Measurements from ENCODE around the gene PTMA. TPM values are rescaled to one million over a fixed set of nuclear protein-coding genes. Genes with fewer than 3 reads are reported as not detected.

The PTMA gene
- total and polyA plus RNA-seq, 5 experiments from 2014 or later = 1,008 to 2,224 (median 1,851) TPM

DNA sequence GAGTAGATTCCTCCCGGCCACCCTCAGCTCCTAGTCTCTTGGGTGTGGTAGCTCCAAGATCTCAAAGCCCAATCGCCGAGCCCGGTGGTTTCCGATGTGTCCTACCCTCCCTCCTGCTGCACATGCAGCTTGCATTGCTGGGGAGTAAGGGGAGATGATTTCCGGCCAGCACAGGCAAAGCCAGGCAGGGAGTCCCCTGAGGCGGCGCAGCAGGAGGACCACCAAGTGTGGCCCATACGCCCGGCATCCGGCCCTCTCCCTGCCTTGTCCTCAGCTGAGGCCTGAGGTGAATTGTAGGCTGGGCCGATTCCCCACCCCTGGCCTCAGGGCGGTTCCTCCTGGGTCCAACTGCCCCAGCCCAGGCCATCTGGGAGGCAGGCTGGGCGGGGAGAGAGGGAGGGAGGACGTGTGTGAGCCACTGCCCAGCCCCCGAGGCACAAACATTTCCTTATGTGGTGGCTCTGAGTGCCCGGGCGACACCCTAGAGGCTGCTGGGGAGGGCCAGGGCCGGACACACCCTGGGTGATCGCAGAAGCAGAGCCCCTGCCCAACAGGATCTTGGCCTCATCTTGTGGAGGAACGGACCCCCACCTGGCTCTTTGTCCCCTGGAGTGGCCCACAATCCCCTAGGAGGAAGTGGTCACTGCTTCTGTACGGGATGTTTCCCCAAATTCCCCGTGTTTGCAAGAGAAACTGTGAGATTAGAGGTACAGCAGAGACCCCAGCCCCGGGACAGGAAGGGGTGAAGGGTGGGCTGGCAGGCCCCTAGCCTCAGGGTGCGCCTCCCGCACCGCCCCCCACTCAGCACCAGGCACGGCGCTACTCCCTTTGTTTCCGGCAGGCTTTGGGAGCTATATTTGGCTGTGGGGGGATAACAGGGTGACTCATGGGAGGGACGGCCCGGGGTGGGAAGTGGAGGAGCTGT lies 41.9 kb upstream of the PTMA start:
- POLR2A ChIA-PET = interaction anchor here (0.6 to 6.1 kb wide), 7 partner anchors 9 to 48 kb away, joined by 3 to 44 read pairs (median 3); partner anchors contain the start of gene PTMA
- DNase-seq (no peak), ATAC-seq (no peak)
- Mint-ChIP-seq H3K27ac (peak overlapping the region in 2 of 10 donors; percentile 68 to 70), H3K27me3 (no peaks in the 10 kb centered on the region), H3K4me1 (peaks cover 6 to 55% (median 14%) of the 10 kb centered on the region in 4 donors), H3K9me3 (no peaks in the 10 kb centered on the region), H3K4me3 (peak overlapping the region in 2 of 10 donors; percentile 18 to 76), H3K36me3 (peaks cover 0 to under 1% (median 0%) of the 10 kb centered on the region in 3 donors)

GRCh38 chr2:231667096-231667427 lies 41.3 kb upstream of the PTMA start:
- H3K36me3 Mint-ChIP-seq = no peaks in the 10 kb centered on the region
- no peak for ATAC-seq

GRCh38 chr2:231667496-231667895 lies 40.8 kb upstream of the PTMA start:
- Mint-ChIP-seq H3K4me1 (peaks cover 5 to 56% (median 10%) of the 10 kb centered on the region in 4 donors), H3K27ac (peak overlapping the region in 2 of 10 donors; percentile 46 to 70), H3K9me3 (no peaks in the 10 kb centered on the region), H3K27me3 (no peaks in the 10 kb centered on the region), H3K4me3 (peak overlapping the region in 1 of 10 donors; percentile 36), H3K36me3 (no peaks in the 10 kb centered on the region)
- DNase-seq (no peak), ATAC-seq (no peak)
- POLR2A ChIA-PET = interaction anchor here (0.9 to 1.1 kb wide), 3 partner anchors 8 to 47 kb away, joined by 3 to 4 read pairs (median 4); partner anchors contain the start of gene PTMA

More at GRCh38 chr2:231667096-231667427, 41.3 kb upstream of the PTMA start:
- no peaks in the 10 kb centered on the region for H3K9me3 Mint-ChIP-seq
- POLR2A ChIA-PET = interaction anchor here (0.9 to 1.1 kb wide), 3 partner anchors 9 to 48 kb away, joined by 3 to 4 read pairs (median 4); partner anchors contain the start of gene PTMA
- peak overlapping the region in 1 of 10 donors; percentile 76 for H3K4me3 Mint-ChIP-seq
- no peak for DNase-seq
- no peaks in the 10 kb centered on the region for H3K27me3 Mint-ChIP-seq
- H3K4me1 Mint-ChIP-seq = peaks cover 5 to 55% (median 11%) of the 10 kb centered on the region in 4 donors
- H3K27ac Mint-ChIP-seq = peak overlapping the region in 2 of 10 donors; percentile 46 to 70

GRCh38 chr2:231668981-231669380 lies 39.3 kb upstream of the PTMA start:
- H3K4me1 Mint-ChIP-seq = peaks cover 0 to 52% (median 3%) of the 10 kb centered on the region in 4 donors

GRCh38 chr2:231671270-231672050 lies 36.9 kb upstream of the PTMA start:
- Mint-ChIP-seq H3K4me1 (peaks cover 0 to 58% (median 3%) of the 10 kb centered on the region in 4 donors), H3K36me3 (no peaks in the 10 kb centered on the region), H3K4me3 (peak overlapping the region in 1 of 10 donors; percentile 72), H3K9me3 (no peaks in the 10 kb centered on the region), H3K27ac (peak overlapping the region in 2 of 10 donors; percentile 66 to 71), H3K27me3 (no peaks in the 10 kb centered on the region)
- POLR2A ChIA-PET = interaction anchor here (0.5 to 7.4 kb wide), 5 partner anchors 10 to 58 kb away, joined by 4 to 107 read pairs (median 33); partner anchors contain the start of gene PTMA
- no peak for DNase-seq
- ATAC-seq = peak in 1 of 2 donors; percentile 9

More at GRCh38 chr2:231668981-231669380, 39.3 kb upstream of the PTMA start:
- Mint-ChIP-seq H3K27ac (peak overlapping the region in 3 of 10 donors; percentile 8 to 62 (median 40)), H3K27me3 (no peaks in the 10 kb centered on the region), H3K36me3 (no peaks in the 10 kb centered on the region), H3K9me3 (no peaks in the 10 kb centered on the region), H3K4me3 (no peak overlapping the region)
- ATAC-seq = no peak
- DNase-seq = no peak
- POLR2A ChIA-PET = interaction anchor here (0.6 kb wide), 1 partner anchor 24 kb away, joined by 6 read pairs; no protein-coding TSS in a partner anchor

DNA sequence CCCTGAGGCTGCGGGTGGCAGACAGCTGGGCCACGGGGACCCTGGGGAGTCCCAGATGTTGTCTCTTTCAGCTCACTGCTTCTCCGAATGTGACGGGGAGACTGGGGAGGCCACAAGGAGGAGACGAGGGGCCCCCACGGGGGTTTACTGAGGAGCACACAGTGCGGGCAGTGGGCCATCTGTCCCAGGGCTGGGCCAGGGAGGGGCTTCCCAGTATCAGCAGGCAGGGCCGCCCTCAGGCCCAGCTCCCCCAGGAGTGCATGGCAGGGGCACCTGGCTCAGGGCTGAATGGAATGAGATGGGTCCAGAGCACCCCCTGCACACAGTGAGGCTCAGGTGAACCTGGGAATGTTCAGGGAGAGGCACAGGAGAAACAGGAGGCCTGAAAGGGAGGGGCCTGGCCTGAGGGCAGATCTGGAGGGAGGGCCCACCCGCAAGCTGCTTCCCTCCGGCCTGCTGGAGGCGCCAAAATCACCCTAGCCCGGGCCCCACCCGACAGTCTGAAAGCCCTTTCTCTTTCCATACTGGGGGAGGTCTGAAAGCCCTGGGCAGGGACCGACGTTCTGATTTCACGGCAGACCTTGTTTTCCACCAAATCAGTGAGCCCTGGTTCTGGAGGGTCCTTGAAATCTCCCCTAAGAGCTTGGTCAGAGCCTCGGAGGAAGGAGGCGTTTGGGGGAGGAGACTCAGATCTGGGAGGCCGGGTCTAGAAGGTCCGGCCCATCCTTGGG lies 35.5 kb upstream of the PTMA start:
- Mint-ChIP-seq H3K27me3 (no peaks in the 10 kb centered on the region), H3K36me3 (no peaks in the 10 kb centered on the region), H3K9me3 (no peaks in the 10 kb centered on the region), H3K4me3 (peak overlapping the region in 1 of 10 donors; percentile 53), H3K27ac (peak overlapping the region in 2 of 10 donors; percentile 66 to 74), H3K4me1 (peaks cover 3 to 55% (median 6%) of the 10 kb centered on the region in 4 donors)
- peak in 2 of 10 donors; percentile 55 to 77 for DNase-seq
- ATAC-seq = peak in 1 of 2 donors; percentile 44
- POLR2A ChIA-PET = interaction anchor here (2.9 to 7.4 kb wide), 4 partner anchors 11 to 59 kb away, joined by 19 to 107 read pairs (median 44); partner anchors contain the start of gene PTMA

- Mint-ChIP-seq H3K27ac (peak overlapping the region in 2 of 10 donors; percentile 59 to 66), H3K4me1 (peaks cover 3 to 55% (median 8%) of the 10 kb centered on the region in 4 donors), H3K4me3 (no peak overlapping the region), H3K27me3 (no peaks in the 10 kb centered on the region), H3K36me3 (no peaks in the 10 kb centered on the region), H3K9me3 (no peaks in the 10 kb centered on the region)
- DNase-seq (no peak), ATAC-seq (no peak)
- POLR2A ChIA-PET = interaction anchor here (2.9 to 7.4 kb wide), 4 partner anchors 11 to 60 kb away, joined by 19 to 107 read pairs (median 44); partner anchors contain the start of gene PTMA
Measured at GRCh38 chr2:231673348-231673770, 35.0 kb upstream of the PTMA start.

- H3K9me3 Mint-ChIP-seq = no peaks in the 10 kb centered on the region
- POLR2A ChIA-PET = interaction anchor here (1.0 to 7.4 kb wide), 6 partner anchors 13 to 70 kb away, joined by 3 to 107 read pairs (median 34); partner anchors contain the start of gene PTMA
- H3K4me3 Mint-ChIP-seq = peak overlapping the region in 1 of 10 donors; percentile 20
- peaks cover 0 to 2% (median under 1%) of the 10 kb centered on the region in 5 donors for H3K27me3 Mint-ChIP-seq
- H3K27ac Mint-ChIP-seq = peak overlapping the region in 2 of 10 donors; percentile 46 to 61
- peak; percentile 26 to 79 (median 47) for DNase-seq
- ATAC-seq = peak; percentile 60 to 67
- H3K4me1 Mint-ChIP-seq = peaks cover 3 to 44% (median 8%) of the 10 kb centered on the region in 4 donors
- H3K36me3 Mint-ChIP-seq = no peaks in the 10 kb centered on the region
Measured at GRCh38 chr2:231674587-231675338, 33.6 kb upstream of the PTMA start.

DNA sequence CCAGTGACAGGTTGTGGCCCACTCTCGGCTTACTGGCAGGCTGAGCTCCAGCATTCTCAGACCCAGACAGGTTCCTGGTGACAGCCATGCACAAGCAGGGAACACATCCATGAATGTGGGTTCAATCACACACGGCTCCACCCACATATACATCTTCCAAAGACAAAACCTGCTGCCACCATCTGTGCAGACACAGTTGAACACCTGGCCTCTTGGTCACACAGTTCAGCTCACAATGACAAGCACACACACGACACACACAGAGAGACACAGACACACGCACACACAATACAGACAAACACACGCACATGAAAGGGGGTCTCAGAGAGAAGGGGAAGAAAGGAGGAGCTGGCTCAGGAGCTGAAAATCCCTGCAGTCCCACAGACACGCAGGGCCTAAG lies 32.1 kb upstream of the PTMA start:
- Mint-ChIP-seq H3K36me3 (no peaks in the 10 kb centered on the region), H3K27ac (peak overlapping the region in 1 of 10 donors; percentile 61), H3K27me3 (peaks cover 0 to 9% (median 5%) of the 10 kb centered on the region in 5 donors), H3K4me1 (peaks cover 3 to 38% (median 7%) of the 10 kb centered on the region in 4 donors), H3K4me3 (no peak overlapping the region), H3K9me3 (no peaks in the 10 kb centered on the region)
- ATAC-seq (no peak), DNase-seq (no peak)
- POLR2A ChIA-PET = interaction anchor here (0.6 to 7.4 kb wide), 8 partner anchors 9 to 64 kb away, joined by 4 to 107 read pairs (median 16); partner anchors contain the start of gene PTMA

DNA sequence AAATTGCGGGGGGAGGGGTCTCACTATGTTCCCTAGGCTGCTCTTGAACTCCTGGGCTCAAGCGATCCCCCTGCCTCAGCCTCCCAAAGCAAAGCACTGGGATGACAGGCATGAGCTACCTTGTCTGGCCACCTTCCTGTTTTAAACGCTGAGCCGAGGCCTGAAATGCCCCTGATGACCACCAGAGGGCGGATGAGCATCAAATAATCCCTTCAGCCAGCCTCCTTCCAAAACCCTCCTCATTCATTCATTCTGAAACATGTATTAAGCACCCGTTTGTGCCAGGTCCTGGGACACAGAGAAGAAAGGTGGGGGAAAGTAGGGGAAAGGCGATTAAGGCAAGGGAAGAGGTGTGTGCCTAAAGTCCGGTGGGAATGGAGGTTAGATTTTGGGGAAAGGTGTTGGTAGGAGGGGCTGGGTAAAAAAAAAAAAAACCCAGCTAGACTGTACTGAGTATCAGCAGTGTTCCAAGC lies 30.7 kb upstream of the PTMA start:
- H3K4me3 Mint-ChIP-seq = peak overlapping the region in 1 of 10 donors; percentile 2

More for the DNA sequence above, 30.7 kb upstream of the PTMA start:
- Mint-ChIP-seq H3K36me3 (no peaks in the 10 kb centered on the region), H3K9me3 (no peaks in the 10 kb centered on the region), H3K27me3 (peaks cover 4 to 24% (median 18%) of the 10 kb centered on the region in 5 donors), H3K4me1 (peaks cover 3 to 42% (median 9%) of the 10 kb centered on the region in 4 donors), H3K27ac (peak overlapping the region in 4 of 10 donors; percentile 1 to 59 (median 43))
- DNase-seq (peak; percentile 64 to 91 (median 84)), ATAC-seq (peak; percentile 81 to 85)
- POLR2A ChIA-PET = interaction anchor here (0.7 to 7.4 kb wide), 10 partner anchors 11 to 1350 kb away, joined by 3 to 107 read pairs (median 6); partner anchors contain the start of gene PTMA
